ENCODE data around the gene AK9. TPM values are rescaled to one million over a fixed set of nuclear protein-coding genes. Genes with fewer than 3 reads are reported as not detected.
"Not testable (repeated sequence)": the region's sequence is repeated elsewhere in the genome, so short reads cannot be mapped to it uniquely, and the experiment has no call there.

AK9 gene
- total RNA-seq, 1 experiment from 2014 or later: 7.2 TPM

- DNase-seq (ENCODE audit: low spot score): no peak
Observed at GRCh38 chr6:109480993-109481480, 210.0 kb downstream of the AK9 start.

- no peak for DNase-seq (ENCODE audit: low spot score)
Observed at GRCh38 chr6:109478841-109479624, 212.0 kb downstream of the AK9 start.

- no peak for DNase-seq (ENCODE audit: low spot score)
Observed at GRCh38 chr6:109478222-109478805, 212.7 kb downstream of the AK9 start.

- no peak for DNase-seq (ENCODE audit: low spot score)
Observed at GRCh38 chr6:109477725-109478124, 213.3 kb downstream of the AK9 start.

- no peak for DNase-seq (ENCODE audit: low spot score)
Observed at GRCh38 chr6:109477184-109477583, 213.8 kb downstream of the AK9 start.

- no peak for DNase-seq (ENCODE audit: low spot score)
Observed at GRCh38 chr6:109475625-109476024, 215.4 kb downstream of the AK9 start.

GRCh38 chr6:109474995-109475394 is 216.0 kb downstream of the AK9 start:
- no peak for DNase-seq (ENCODE audit: low spot score)

- DNase-seq (ENCODE audit: low spot score): no peak
Observed at GRCh38 chr6:109473120-109473519, 217.9 kb downstream of the AK9 start.

- no peak for DNase-seq (ENCODE audit: low spot score)
Observed at GRCh38 chr6:109472132-109472995, 218.6 kb downstream of the AK9 start.

GRCh38 chr6:109471105-109471810 is 219.7 kb downstream of the AK9 start:
- DNase-seq (ENCODE audit: low spot score): no peak

- no peak for DNase-seq (ENCODE audit: low spot score)
Observed at GRCh38 chr6:109469591-109470189, 221.3 kb downstream of the AK9 start.

GRCh38 chr6:109467696-109468095 is 223.3 kb downstream of the AK9 start:
- no peak for DNase-seq (ENCODE audit: low spot score)

GRCh38 chr6:109466212-109466923 is 224.6 kb downstream of the AK9 start:
- DNase-seq (ENCODE audit: low spot score): no peak

GRCh38 chr6:109465772-109466171 is 225.2 kb downstream of the AK9 start:
- DNase-seq (ENCODE audit: low spot score): no peak

GRCh38 chr6:109461733-109462526 is 229.1 kb downstream of the AK9 start:
- no peak for DNase-seq (ENCODE audit: low spot score)

GRCh38 chr6:109461205-109461604 is 229.8 kb downstream of the AK9 start:
- not testable (repeated sequence) for DNase-seq (ENCODE audit: low spot score)

- DNase-seq (ENCODE audit: low spot score): no peak
Observed at GRCh38 chr6:109460161-109460829, 230.7 kb downstream of the AK9 start.

GRCh38 chr6:109458774-109459531 is 232.0 kb downstream of the AK9 start:
- no peak for DNase-seq (ENCODE audit: low spot score)
